HG03520 (cell line): ENCODE data around the gene NRM.
A peak's percentile ranks its signal among the peaks of the same experiment; 100 is the strongest.

Source experiments
- ATAC-seq: cut with Tn5 transposase; IDR thresholded peaks from one replicate; pipeline ENCODE4 v1.9.1; 2021; ENCODE audit warnings: mild to moderate bottlenecking, moderate library complexity; ENCODE audit not compliant: unreplicated experiment

NRM gene

DNA sequence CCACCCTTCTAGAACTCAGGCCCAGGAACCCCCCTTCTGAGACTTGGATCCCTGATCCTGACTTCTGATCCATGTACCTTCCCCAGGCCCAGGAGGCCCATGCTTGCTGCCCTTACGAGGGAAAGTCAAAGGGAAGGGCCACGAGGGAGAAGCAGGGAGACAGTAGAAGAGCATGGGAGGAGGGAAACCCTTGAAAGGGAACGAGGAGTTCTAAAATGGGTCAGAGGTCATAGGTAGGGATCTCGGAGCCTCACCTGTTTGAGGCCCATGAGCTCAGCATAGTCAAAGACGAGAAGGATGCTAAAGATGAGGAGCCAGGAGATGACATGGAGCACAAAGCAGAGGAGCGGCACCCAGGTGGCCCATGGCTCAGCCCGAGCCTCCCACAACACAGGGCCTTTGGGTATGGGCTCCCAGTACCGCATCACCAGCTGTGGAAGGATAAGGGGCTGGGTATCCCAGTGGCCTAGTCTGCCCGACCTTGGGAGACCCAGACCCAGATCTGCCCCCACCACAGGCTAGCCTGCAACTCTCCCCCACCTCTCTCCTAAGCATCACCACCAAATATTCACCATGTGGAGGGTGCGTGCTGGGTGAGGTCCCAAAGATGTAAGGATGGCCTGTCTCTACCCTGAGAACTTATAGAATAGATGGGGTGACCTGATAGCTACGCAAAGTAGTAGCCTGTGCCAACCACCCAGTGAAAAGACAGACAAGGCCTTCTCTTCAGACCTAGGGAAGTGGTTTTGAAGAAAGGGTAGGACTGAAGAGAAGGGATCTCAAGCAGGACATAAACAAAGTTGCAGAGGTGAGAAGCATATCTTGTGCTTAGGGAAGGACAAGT, 1.5 kb downstream of the NRM start:
- ATAC-seq, result no peak

DNA sequence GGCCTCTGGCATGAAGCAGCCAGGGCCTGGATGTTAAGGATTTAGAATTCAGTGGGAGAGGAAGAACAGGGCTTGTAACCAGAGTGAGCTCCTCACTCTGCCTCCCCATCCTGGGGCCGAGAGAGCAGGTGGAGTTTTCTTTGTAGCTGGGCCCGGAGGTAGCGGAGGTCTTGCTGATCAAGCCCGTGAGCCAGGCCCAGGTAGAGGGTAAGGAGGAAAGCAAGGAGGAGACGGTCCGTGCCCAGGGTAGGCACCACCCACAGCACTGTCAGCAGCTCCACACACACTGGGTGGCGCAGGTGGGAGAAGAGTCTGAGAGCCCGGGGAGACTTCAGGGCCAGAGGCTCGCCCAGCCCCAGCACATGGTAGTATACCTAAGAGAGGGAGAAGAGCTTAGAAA, 2.2 kb downstream of the NRM start:
- ATAC-seq, result no peak

DNA sequence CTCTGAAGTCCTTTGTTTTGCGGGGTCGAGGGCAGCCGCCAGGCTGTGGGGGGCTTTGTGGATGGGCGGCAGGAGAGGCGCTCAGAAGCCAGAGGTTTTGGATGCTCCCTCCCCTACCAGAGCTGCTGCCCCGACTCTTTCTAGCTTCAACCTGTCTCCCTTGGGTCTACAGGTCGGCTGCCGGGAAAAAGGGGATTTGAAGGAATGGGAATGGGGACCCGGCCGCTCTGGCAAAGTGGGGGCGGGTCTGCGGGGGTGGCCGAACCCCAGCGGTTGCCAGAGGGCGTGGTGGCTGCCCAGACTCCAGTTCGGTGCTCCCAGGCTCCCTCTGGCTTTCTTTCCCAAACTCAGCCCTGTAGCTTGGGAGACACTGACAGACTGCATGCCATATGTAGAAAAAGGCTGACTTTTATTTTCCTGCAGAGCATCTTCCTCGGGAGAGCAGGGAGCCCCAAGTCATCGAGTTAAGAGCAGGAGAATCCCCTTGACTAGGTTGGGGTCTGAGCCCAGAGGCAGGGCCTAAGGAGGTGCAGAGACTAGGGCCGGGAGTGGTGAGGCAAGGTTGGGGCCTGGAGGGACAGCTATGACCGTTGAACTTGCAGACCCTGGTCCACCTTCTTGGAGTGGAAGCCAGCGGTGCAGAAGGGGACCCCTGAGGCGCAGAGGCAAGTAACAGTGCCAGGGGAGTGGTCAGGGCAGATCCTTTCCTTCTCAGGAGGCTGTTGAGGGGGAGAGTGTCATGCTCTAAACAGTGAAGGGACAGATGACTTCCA, 2.9 kb downstream of the NRM start:
- ATAC-seq, result no peak

DNA sequence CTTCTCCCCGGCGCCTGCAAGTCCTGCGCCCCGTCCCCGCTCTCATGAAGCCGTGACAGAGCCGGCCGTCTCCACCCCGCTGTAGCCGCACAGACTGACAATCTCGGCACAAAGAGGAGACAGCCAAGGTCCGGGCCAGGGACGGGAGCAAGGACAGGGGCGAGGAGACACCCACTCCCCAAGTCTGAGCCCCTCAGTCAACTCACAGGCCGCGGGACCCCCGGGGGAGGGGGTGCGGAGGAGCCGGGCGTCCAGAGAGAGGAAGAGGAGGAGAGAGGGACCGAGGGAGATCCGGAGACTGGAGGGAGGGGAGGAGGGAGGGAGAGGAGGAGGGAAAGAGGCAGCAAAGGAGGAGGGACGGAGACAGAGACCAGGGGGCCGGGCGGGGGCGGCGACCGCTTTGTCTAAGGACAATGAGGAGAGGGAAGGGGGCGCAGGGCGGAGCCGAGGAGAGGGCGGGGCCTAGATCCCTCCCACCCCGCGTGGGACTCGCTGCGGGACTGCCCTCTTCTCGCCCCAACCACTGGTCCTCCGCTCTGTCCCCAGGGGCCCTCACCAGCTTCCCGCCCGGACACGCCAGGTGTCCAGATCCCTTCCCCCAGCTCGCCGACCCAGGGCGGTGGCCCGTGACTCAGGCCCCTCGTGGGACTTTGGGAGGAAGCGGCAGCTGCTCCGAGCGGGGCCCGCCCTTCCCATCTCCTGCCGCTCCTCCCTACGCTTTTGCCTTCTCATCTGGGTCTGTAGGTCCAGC, 3.7 kb downstream of the NRM start:
- peak; percentile 41 for ATAC-seq

DNA sequence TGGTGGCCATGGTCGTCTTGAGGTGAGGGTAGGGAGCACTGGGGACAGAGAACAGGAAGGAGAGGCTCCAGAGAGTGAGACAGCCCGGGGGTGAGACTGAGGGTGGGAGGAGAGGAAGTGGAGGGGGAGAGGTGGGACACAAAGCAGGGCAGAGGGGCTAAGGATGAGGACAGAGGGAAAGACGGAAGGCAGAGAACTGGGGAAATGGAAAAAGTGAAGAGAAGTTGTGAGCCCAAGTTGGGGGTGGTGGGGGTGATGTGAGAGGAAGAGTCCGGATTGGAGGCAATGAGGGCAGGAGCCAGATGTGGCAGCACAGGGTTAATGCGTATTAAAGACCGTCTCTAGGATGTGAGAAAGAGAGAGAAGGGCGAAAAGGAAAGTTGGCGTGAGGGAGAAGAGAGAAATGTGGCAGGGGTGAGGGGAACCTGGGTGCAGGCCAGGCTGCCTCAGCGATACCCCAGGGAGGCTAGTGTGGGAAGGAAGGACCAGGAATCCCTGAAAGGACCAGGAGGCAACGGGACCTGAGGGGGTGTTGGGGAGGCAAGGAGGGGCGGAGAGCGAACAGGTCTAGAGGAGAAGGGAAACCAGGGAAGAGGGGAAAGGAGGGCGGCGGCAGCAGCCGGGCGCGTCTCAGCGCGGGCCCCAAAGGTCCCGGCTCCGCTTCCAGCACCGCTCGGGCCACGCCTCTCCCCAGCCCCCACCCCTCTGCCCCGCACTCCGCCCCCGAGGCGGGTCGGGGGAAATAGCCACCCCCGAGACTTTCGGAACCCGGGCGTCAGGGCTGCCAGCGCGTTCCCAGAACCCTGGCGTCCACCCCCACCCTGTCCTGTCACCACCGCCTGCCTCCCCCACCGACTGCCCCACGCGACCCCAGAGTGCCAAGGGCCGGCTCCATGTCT, 4.5 kb downstream of the NRM start, which contains the start of gene PPP1R18:
Gene PPP1R18, minus strand, starts transcription at position 637 of the 899 bp plus-strand sequence. Its CDS starts 627 bp downstream, at position 10.
- ATAC-seq, result no peak

DNA sequence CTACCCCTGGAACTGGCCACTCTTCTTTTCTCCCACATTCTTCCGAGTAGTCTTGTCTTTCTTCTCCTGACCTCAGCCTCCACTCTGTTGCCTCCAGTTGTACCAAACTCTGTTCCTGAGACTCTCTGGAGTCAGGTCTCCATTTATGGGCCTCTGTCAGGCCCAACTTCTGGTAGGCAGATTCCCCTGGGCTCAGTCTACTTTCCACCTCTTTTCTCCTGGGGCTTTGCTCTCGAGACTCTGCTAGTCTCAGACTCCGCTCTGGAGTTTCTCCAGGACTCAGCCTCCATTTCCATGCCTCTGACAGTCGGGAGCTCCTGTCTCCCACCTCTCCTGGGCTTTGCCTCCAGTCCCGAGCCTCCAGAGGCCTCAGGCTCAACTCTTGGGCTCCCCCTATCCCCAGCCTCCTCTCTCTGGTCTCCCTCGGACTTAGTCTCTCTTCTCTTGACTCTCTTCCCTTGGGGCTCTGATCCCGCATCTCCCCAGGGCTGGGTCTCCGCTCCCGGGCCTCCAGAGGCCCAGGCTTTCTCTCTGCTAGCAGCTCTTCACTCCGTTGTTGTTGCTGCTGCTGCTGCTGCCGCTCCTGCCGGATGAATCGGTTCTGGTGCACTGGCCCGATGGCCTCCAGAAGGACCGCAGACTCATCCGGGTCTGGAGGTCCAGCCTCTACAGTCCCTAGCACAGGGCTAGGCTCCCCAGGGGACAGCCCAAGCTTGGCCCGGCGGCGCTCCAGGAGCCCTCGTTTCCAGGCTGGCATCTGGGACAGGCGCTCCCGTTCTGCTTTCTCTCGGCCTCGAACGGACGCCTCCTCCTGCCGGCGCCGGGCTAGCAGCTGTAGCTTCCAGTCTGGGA, 5.4 kb downstream of the NRM start:
- ATAC-seq, result no peak

DNA sequence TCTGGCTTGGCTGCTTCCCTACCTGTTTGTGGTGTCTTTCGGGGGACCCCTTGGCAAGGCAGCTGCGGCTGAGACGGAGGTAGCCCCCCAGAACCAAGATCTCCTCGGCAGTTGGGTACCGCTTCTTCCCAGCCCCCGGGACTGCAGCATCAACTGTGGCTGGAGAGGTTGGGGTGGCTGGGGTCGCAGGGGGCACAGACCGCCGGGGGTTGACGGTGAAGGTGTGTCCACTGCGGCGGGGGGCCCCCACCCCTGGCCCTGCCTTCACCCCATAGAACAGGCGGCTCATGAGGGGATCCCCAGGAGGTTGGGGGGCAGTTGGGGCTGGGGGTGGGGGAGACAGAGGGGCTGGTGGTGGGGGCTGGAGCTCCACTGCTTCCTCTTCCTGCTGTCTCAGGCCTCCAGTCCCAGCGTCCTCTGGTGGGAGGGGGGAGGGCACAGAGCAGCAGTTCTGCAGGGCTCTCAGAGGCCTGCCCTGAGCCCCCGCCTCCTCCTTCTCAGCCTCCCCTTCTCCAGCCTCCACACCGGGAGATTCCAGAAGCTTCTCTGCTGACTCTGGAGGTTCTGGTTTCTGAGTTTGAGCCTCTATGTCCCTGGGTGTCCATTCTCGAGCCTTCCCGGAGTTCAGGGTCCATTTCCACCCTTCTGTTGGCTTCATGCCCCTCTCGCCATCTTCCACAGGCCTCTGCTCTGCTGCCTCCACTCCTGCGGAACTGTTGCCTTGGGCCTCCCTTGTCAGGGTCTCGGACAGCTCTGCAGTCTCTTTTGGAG, 6.2 kb downstream of the NRM start:
- ATAC-seq, result no peak

DNA sequence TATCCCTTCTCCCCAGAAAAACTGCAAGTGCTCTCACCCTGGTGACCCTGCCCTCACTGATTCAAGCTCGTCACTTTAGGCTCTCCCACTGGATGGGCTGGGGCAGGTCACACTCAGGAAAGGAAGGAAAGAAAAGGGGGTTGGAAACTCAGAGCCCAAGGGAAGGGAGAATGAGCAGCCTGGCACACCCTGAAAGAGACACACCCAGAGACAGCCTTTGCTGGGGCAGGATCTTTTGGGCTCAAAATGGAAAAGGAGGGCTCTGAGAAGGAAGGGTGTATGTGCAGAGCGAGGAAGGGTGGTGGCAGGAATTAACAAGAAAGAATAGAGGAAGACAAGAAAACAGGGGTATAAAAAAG, 6.8 kb downstream of the NRM start:
- ATAC-seq, result no peak

DNA sequence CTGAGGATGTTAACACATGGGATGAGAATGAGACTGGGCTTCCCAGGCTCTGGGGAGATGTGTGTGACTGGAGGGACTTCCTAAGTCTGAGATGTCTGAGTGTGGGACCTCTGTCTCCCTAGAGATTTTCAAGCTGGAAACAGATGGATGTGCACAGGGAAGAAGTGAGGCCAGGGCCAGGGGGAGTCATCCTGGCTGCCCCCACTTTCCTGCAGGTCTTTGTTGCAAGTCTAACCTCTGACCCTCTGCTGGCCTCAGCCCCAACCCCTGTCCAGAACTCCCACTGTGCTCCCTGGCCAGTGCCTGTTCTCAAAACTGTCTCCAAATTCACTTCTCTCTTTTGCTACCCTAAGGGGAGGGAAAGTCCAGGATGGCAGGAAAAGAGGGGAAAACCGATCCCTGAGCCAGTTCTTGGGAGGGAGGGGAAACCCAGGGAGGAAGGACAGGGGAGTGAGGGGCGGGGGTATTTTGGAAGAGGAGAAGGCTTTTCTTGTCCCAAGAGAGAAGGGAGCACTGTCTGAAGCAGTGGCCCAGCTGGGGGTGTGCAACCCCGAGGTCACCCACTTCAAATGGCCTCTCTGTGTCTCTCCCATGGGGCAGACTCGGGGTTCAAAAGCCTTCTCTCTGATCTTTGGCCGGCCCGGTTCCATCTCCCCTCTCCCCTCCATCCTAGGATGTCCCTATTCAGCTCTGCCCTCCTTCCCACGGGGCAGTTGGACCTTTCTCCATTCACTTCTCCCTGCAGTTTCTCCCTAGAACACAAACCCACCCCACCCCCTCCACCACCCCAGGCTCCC, 7.4 kb downstream of the NRM start:
- no peak for ATAC-seq

DNA sequence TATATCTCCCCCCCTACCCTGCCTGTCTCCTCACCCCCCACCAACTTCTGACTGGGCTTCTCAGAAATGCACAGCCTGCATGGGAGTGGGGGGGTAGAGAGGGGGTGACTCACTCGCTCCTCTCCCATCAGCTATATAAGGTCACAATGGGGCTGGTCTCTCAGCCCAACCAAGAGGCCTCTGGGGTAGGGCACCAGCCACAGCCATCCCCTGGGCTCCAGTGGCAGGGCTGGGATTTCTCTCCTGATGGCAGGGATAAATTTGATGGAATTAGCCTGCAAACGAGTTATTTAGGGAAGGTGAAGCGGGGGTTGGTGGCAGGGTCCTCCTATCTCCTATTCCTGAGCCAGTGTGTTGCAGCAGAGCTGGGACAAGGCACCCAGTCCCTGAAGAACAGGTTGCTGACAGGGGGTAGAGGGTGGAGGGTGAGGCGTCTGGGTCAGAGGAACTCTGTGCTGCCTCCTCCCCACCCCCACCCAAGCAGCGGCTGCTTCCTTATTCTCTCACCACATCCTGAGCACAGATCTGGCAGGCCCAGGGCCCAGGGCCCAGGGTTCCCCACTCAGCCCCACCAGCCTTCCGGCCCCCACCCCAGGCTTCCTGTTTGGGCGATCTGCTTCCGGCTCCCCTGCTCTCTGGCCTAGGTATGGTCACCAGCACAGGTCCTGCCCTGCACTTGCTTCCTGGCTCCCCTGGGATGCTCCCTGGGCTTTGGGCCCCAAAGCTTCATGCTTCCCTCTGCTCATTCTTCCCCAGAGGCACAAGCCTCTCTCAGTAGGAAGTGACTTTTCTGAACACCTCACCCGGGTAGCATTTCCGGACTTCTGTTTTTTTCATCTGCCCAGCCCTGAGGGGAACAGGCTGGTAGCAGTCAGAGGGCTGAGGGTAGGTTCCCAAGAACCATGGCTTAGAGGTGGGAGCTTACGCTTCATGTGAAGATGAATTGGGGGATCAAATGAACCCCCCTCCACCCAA, 8.4 kb downstream of the NRM start:
- no peak for ATAC-seq

DNA sequence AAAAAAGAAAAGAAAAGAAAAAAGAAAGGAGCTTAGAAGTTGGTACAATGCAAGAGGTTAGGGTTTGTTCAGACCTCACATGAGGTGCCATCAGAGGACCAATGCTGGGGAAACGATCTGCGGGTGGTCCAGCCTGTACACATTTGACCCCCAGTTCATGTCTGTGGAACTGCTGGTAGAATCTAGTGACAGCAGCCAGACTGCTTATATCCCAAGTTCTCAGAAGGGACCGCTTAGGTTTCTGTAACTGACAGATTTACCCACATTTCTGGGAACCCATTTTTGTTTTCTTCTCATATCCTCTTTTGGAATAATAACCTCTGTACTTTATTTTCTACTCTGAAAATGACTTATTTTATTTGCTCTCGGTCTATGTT, 9.0 kb downstream of the NRM start:
- ATAC-seq, result no peak

DNA sequence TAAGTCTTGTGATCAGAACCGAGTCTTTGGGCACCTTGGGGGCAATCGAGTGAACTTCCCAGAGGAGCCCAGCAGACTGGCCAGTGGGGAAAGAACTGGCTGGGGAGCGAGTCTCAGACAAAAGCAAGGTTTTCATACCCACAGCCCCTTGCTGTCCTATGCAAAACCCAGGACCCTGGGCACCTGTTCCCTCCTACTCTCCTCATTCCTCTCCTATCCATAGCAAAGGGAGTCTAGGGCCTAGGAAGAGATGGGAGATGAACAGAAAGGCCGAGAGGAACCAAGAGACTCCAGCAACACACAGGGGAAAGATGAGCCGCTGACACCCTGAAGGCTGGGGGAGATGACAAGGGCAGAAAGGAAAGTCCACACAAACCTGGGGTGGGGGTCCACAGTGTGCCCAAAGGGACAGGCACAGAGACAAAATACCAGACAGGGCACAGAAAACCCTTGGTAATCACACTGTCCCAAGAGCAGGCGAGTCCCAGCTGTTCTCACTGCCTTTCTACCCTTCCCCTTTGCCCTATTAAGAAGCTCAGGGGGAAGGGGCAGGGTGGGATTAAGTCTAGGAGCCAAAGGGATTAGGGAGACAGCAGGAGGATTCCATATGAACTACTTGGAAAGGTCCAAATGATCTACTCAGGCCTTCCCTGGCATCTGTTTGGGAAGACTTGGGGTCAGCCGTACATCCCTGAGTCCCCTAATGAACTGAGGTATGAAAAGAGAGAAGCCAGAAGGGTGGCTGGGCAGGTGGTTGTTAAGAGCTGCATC, 10.8 kb downstream of the NRM start:
- ATAC-seq, result no peak

DNA sequence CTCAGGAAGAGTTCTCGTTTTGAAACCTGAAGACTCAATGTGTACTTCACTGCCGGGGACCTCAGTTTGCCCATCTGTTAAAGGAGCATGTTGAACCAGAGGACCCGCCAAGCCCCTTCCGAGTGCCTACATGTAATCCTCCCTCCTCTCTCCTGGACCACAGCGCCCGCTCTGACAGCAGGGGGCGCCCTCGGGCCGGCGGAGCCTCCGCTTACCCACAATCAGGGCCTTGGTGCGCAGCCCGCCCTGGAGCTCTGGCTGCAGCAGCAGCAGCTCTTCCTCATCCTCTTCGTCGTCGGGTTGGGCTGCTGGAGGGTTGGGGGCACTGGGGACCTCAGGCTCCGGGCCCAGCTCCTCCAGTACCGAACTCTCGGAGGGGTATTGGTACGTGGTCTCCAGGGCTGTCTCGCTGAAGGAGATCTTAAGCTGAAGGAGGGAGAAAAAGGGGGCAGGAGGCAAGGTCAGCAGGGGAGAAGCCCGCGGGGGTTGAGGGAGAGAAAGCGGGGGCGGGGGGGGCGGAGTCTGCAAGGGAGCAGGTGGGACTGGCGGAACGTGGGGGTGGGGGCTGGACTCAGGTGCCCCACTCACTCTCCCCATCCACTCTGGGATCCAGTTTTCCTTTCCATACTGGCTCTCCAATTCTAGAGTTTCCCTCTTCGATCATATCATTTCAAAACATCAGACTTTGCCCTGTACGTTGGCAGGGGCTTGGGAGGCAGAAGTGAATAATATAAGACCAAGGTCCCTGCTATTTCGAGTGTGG, 11.6 kb downstream of the NRM start:
- no peak for ATAC-seq

DNA sequence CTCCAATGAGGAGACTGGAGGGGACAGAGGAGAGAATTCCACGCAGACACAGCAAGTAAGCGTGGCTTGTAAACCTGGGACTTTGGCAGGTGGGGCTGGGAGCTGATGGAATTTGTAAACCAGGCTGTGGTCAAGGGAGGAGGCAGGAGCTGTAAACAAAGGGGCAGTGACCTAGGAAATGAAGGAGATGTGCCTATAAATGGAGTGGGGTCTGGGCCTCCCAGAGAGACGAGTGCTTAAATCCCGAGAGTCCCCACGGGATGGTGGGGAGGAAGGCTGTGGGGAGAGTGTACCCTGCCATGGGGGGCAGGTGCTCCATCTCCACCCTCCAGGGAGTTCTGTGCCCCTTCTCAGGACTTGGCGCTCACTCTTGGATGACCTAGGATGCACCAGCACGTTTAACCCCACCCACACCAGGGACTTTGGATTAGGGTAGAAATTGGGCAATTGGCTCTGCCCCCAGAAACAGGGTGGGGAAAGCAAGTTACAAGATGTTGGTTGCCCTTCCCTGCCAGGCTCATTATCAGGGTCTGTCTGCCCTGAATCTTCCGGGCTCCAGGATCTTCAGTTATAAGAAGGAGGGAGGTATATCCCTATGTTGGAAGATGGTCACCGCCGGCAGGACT, 14.0 kb downstream of the NRM start:
- no peak for ATAC-seq
